OCI-LY7 (cell line): ENCODE measurements around the gene CAPS.

Experiments
- CTCF ChIP-seq: fragments of 200-600 bp; sonication (generic); conservative IDR thresholded peaks from 2 replicates; pipeline ENCODE4 v1.5.1; 2014; ENCODE audit warnings: mild to moderate bottlenecking, antibody characterized with exemption, low read length, moderate library complexity, mixed read lengths
- EZH2phosphoT487 ChIP-seq: fragments of 200-600 bp; sonication (generic); IDR thresholded peaks from 2 replicates; pipeline ENCODE4 v1.6.1; 2018; ENCODE audit warnings: low read depth, borderline replicate concordance, mild to moderate bottlenecking, mixed run types, antibody characterized with exemption, low read length, moderate library complexity, mixed read lengths

GRCh38 chr19:5937550-5937949, 23.5 kb downstream of the CAPS start:
- TF ChIP-seq EZH2phosphoT487 (no peak), CTCF (no peak)
